IMR-90 (cell line): ENCODE results near the gene SLC9A9.

Experiments used
- FOS ChIP-seq: fragments of 150-350 bp; IDR thresholded peaks from 2 replicates; pipeline ENCODE4 v1.6.1; 2016; ENCODE audit warnings: low read depth, low read length
- MAFK ChIP-seq: IDR thresholded peaks from 2 replicates; pipeline ENCODE4 v1.6.1; 2012; ENCODE audit warnings: low read depth, low read length, improper control_type of control experiment
- MAZ ChIP-seq: IDR thresholded peaks from 2 replicates; pipeline ENCODE4 v1.6.1; 2012; ENCODE audit warnings: low read depth, mild to moderate bottlenecking, low read length, improper control_type of control experiment, moderate library complexity, borderline replicate concordance
- MXI1 ChIP-seq: IDR thresholded peaks from 2 replicates; pipeline ENCODE4 v1.6.1; 2012; ENCODE audit warnings: low read depth, mild to moderate bottlenecking, low read length, moderate library complexity, borderline replicate concordance
- NFE2L2 ChIP-seq: fragments of 150-350 bp; IDR thresholded peaks from 2 replicates; pipeline ENCODE4 v1.6.1; 2016; ENCODE audit warnings: low read depth, mild to moderate bottlenecking, low read length
- POLR2A ChIP-seq: IDR thresholded peaks from 2 replicates; pipeline ENCODE4 v1.6.1; 2012; ENCODE audit warnings: mild to moderate bottlenecking, low read depth, low read length
- RAD21 ChIP-seq: IDR thresholded peaks from 2 replicates; pipeline ENCODE4 v1.6.1; 2012; ENCODE audit warnings: low read length, improper control_type of control experiment
- RCOR1 ChIP-seq: IDR thresholded peaks from 2 replicates; pipeline ENCODE4 v1.6.1; 2012; ENCODE audit warnings: mild to moderate bottlenecking, low read length, improper control_type of control experiment; ENCODE audit not compliant: insufficient replicate concordance
- RFX5 ChIP-seq: IDR thresholded peaks from 2 replicates; pipeline ENCODE4 v1.8.0; 2012; ENCODE audit warnings: low read depth, mild to moderate bottlenecking, low read length, moderate library complexity
- SMC3 ChIP-seq: fragments of 150-350 bp; IDR thresholded peaks from 2 replicates; pipeline ENCODE4 v1.6.1; 2016; ENCODE audit warnings: low read depth, mild to moderate bottlenecking, antibody characterized with exemption, low read length, moderate library complexity
- USF2 ChIP-seq: fragments of 150-350 bp; IDR thresholded peaks from 2 replicates; pipeline ENCODE4 v1.6.1; 2017; ENCODE audit warnings: mild to moderate bottlenecking, antibody characterized with exemption, low read length, low read depth
- TF ChIP-seq, protein P1 (sequence below): conservative IDR thresholded peaks from 2 replicates; pipeline ENCODE4 v1.5.1; 2012; ENCODE audit warnings: mild to moderate bottlenecking, low read depth, low read length, improper control_type of control experiment

- TF ChIP-seq, protein P1, sequence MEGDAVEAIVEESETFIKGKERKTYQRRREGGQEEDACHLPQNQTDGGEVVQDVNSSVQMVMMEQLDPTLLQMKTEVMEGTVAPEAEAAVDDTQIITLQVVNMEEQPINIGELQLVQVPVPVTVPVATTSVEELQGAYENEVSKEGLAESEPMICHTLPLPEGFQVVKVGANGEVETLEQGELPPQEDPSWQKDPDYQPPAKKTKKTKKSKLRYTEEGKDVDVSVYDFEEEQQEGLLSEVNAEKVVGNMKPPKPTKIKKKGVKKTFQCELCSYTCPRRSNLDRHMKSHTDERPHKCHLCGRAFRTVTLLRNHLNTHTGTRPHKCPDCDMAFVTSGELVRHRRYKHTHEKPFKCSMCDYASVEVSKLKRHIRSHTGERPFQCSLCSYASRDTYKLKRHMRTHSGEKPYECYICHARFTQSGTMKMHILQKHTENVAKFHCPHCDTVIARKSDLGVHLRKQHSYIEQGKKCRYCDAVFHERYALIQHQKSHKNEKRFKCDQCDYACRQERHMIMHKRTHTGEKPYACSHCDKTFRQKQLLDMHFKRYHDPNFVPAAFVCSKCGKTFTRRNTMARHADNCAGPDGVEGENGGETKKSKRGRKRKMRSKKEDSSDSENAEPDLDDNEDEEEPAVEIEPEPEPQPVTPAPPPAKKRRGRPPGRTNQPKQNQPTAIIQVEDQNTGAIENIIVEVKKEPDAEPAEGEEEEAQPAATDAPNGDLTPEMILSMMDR: no peak
- no peak for TF ChIP-seq MXI1
- no peak for TF ChIP-seq RFX5
- no peak for TF ChIP-seq SMC3
- no peak for TF ChIP-seq FOS
- TF ChIP-seq MAZ: no peak
- TF ChIP-seq RCOR1: no peak
- no peak for TF ChIP-seq RAD21
- TF ChIP-seq POLR2A: no peak
- TF ChIP-seq MAFK: no peak
- TF ChIP-seq NFE2L2: no peak
- TF ChIP-seq USF2: no peak
Measured at GRCh38 chr3:143506190-143506589, 342.1 kb downstream of the SLC9A9 start.
